Ascending aorta (tissue), 2 donors: ENCODE results near the gene IGFALS. TPM values are rescaled to one million over a fixed set of nuclear protein-coding genes. Genes with fewer than 3 reads are reported as not detected.

Source experiments
- DNase-seq, 2 donors: peaks; one replicate each; pipeline ENCODE4 v3.0.0-alpha.2; 2019; ENCODE audit warnings: low spot score in 2 of 2
- H3K27ac ChIP-seq, 2 donors: fragments of 200-600 bp; sonication (generic); one replicate each; pipeline ENCODE4 v1.5.1; 2016 to 2017; ENCODE audit warnings: mild to moderate bottlenecking in 1 of 2
- H3K27me3 ChIP-seq: fragments of 200-600 bp; sonication (generic); one replicate; pipeline ENCODE4 v1.5.1; 2017
- H3K36me3 ChIP-seq, 2 donors: fragments of 200-600 bp; sonication (generic); one replicate each; pipeline ENCODE4 v1.5.1; 2016
- H3K4me1 ChIP-seq, 2 donors: fragments of 200-600 bp; sonication (generic); one replicate each; pipeline ENCODE4 v1.5.1; 2016 to 2017; ENCODE audit warnings: mild to moderate bottlenecking in 1 of 2
- H3K4me3 ChIP-seq, 2 donors: fragments of 200-600 bp; sonication (generic); one replicate each; pipeline ENCODE4 v1.5.1; 2016 to 2017; ENCODE audit warnings: mild to moderate bottlenecking in 1 of 2
- H3K9me3 ChIP-seq, 2 donors: fragments of 200-600 bp; sonication (generic); one replicate each; pipeline ENCODE4 v1.5.1; 2016
- CTCF ChIP-seq, 3 experiments: fragments of 200-600 bp in 2 of 3; fragments of 450-650 bp in 1 of 3; sonication (generic) in 2 of 3; IDR thresholded peaks; one replicate each; pipeline ENCODE4 v1.5.1; 2016 to 2019; ENCODE audit warnings: antibody characterized with exemption in 3 of 3, mild to moderate bottlenecking in 1 of 3, moderate library complexity in 1 of 3
- intact Hi-C: fragments of 100-400 bp; cut with DNase I; formaldehyde crosslinking; loops from one replicate; pipeline ENCODE4 v1.15.1; 2023
- total RNA-seq: library from RNA; depleted of rRNA; stranded (reverse); fragments of >200 nt; gene quantifications from one replicate; pipeline ENCODE4 v1.1.0, GENCODE V29; 2016

Gene IGFALS
- total RNA-seq, 1 donor from 2014 or later, result not detected

GRCh38 chr16:1788095-1788707, 5.3 kb downstream of the IGFALS start:
- H3K4me3 ChIP-seq, result no peak overlapping the region
- peak in 1 of 2 donors; percentile 57 for DNase-seq
- intact Hi-C loops, result no loop called here
- no peak overlapping the region for H3K27ac ChIP-seq
- peaks cover 37 to 49% of the 10 kb centered on the region in 2 donors for H3K36me3 ChIP-seq
- H3K27me3 ChIP-seq, result no peaks in the 10 kb centered on the region
- no peaks in the 10 kb centered on the region for H3K9me3 ChIP-seq
- peaks cover 5 to 15% of the 10 kb centered on the region in 2 donors for H3K4me1 ChIP-seq
- no peak for TF ChIP-seq CTCF (IDR thresholded peaks at IDR 0.05)

GRCh38 chr16:1787322-1788094, 6.0 kb downstream of the IGFALS start:
- no peak overlapping the region for H3K27ac ChIP-seq
- DNase-seq, result peak; percentile 5 to 59
- peaks cover 5 to 15% of the 10 kb centered on the region in 2 donors for H3K4me1 ChIP-seq
- H3K9me3 ChIP-seq, result no peaks in the 10 kb centered on the region
- no peak for TF ChIP-seq CTCF (IDR thresholded peaks at IDR 0.05)
- no peak overlapping the region for H3K4me3 ChIP-seq
- intact Hi-C loops, result no loop called here
- H3K27me3 ChIP-seq, result no peaks in the 10 kb centered on the region
- peaks cover 37 to 49% of the 10 kb centered on the region in 2 donors for H3K36me3 ChIP-seq

- H3K27me3 ChIP-seq, result no peaks in the 10 kb centered on the region
- no peak overlapping the region for H3K27ac ChIP-seq
- DNase-seq, result no peak
- intact Hi-C loops, result no loop called here
- H3K4me1 ChIP-seq, result peaks cover 5 to 15% of the 10 kb centered on the region in 2 donors
- no peak overlapping the region for H3K4me3 ChIP-seq
- peaks cover 37 to 49% of the 10 kb centered on the region in 2 donors for H3K36me3 ChIP-seq
- TF ChIP-seq CTCF (IDR thresholded peaks at IDR 0.05), result no peak
- H3K9me3 ChIP-seq, result no peaks in the 10 kb centered on the region
Measured at GRCh38 chr16:1787056-1787321, 6.5 kb downstream of the IGFALS start.

- intact Hi-C loops, result no loop called here
Measured at GRCh38 chr16:1786242-1787055, 7.1 kb downstream of the IGFALS start.

GRCh38 chr16:1785846-1786170, 7.7 kb downstream of the IGFALS start:
- Histone ChIP-seq H3K4me3 (no peak overlapping the region), H3K9me3 (no peaks in the 10 kb centered on the region), H3K4me1 (peaks cover 11 to 23% of the 10 kb centered on the region in 2 donors), H3K36me3 (peaks cover 37 to 45% of the 10 kb centered on the region in 2 donors), H3K27me3 (no peaks in the 10 kb centered on the region), H3K27ac (no peak overlapping the region)
- no peak for DNase-seq
- intact Hi-C loops, result no loop called here
- TF ChIP-seq CTCF (IDR thresholded peaks at IDR 0.05), result no peak

More at GRCh38 chr16:1786242-1787055, 7.1 kb downstream of the IGFALS start:
- TF ChIP-seq CTCF (IDR thresholded peaks at IDR 0.05), result no peak
- no peak for DNase-seq
- peaks cover 37 to 45% of the 10 kb centered on the region in 2 donors for H3K36me3 ChIP-seq
- no peak overlapping the region for H3K4me3 ChIP-seq
- H3K9me3 ChIP-seq, result no peaks in the 10 kb centered on the region
- H3K27ac ChIP-seq, result no peak overlapping the region
- H3K27me3 ChIP-seq, result no peaks in the 10 kb centered on the region
- H3K4me1 ChIP-seq, result peaks cover 6 to 19% of the 10 kb centered on the region in 2 donors
